Vagina (tissue), 2 donors: Measurements from ENCODE around the gene ZNF562.
"Not testable (repeated sequence)": the region's sequence is repeated elsewhere in the genome, so short reads cannot be mapped to it uniquely, and the experiment has no call there.

Source experiments
- POLR2AphosphoS5 ChIP-seq, 2 donors: sonication (generic); formaldehyde crosslinking; IDR thresholded peaks; one replicate each; pipeline ENCODE4 v1.9.0; 2017; ENCODE audit warnings: antibody characterized with exemption in 2 of 2, mild to moderate bottlenecking in 2 of 2, low read depth in 1 of 2; ENCODE audit not compliant: insufficient read depth in 1 of 2
- TF ChIP-seq, protein P1 (sequence below), 3 experiments: fragments of 450-650 bp in 2 of 3; fragments of 200-600 bp in 1 of 3; sonication (generic) in 1 of 3; IDR thresholded peaks; one replicate each; pipeline ENCODE4 v1.5.1; 2017 to 2019; ENCODE audit warnings: antibody characterized with exemption in 3 of 3, mild to moderate bottlenecking in 2 of 3, moderate library complexity in 2 of 3

DNA sequence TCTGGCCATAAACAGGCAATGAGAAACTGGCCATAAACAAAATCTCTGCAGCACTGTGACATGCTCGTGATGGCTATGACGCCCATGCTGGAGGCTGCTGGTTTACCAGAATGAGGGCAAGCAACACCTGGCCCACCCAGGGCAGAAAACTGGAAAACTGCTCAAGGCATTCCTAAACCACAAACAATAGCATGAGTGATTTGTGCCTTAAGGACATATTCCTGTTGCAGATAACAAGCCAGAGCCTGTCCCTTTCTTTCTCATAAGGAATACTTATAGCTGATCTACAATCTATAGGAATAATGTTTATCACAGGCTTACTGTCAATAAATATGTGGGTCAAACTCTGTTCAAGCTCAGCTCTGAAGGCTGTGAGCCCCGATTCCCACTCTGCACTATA, 23.4 kb downstream of the ZNF562 start:
- not testable (repeated sequence) for TF ChIP-seq POLR2AphosphoS5 (IDR thresholded peaks at IDR 0.05; ENCODE audit: insufficient read depth in 1 of 2, low read depth in 1 of 2)
- TF ChIP-seq, protein P1, sequence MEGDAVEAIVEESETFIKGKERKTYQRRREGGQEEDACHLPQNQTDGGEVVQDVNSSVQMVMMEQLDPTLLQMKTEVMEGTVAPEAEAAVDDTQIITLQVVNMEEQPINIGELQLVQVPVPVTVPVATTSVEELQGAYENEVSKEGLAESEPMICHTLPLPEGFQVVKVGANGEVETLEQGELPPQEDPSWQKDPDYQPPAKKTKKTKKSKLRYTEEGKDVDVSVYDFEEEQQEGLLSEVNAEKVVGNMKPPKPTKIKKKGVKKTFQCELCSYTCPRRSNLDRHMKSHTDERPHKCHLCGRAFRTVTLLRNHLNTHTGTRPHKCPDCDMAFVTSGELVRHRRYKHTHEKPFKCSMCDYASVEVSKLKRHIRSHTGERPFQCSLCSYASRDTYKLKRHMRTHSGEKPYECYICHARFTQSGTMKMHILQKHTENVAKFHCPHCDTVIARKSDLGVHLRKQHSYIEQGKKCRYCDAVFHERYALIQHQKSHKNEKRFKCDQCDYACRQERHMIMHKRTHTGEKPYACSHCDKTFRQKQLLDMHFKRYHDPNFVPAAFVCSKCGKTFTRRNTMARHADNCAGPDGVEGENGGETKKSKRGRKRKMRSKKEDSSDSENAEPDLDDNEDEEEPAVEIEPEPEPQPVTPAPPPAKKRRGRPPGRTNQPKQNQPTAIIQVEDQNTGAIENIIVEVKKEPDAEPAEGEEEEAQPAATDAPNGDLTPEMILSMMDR (IDR thresholded peaks at IDR 0.05), result not testable (repeated sequence)
